Mesothelial cell of epicardium (in vitro differentiated cells): ENCODE measurements around the gene RNF123. TPM values are rescaled to one million over a fixed set of nuclear protein-coding genes. Genes with fewer than 3 reads are reported as not detected.
A peak's percentile ranks its signal among the peaks of the same experiment; 100 is the strongest.
"Not testable (repeated sequence)": the region's sequence is repeated elsewhere in the genome, so short reads cannot be mapped to it uniquely, and the experiment has no call there.

Experiments
- DNase-seq, 2 experiments: peaks; one replicate each; pipeline ENCODE4 v3.0.0; 2021; ENCODE audit warnings: low spot score in 2 of 2; ENCODE audit not compliant: unreplicated experiment in 2 of 2
- H3K27ac Mint-ChIP-seq: 2 replicates; pipeline ENCODE4 v1.8.0; 2021; ENCODE audit warnings: mixed read lengths
- H3K27me3 Mint-ChIP-seq: 2 replicates; pipeline ENCODE4 v1.8.0; 2021; ENCODE audit warnings: low read depth, mixed read lengths
- H3K36me3 Mint-ChIP-seq: 2 replicates; pipeline ENCODE4 v1.8.0; 2021; ENCODE audit warnings: mixed read lengths
- H3K4me1 Mint-ChIP-seq: 2 replicates; pipeline ENCODE4 v1.8.0; 2021; ENCODE audit warnings: mixed read lengths
- H3K4me3 Mint-ChIP-seq: 2 replicates; pipeline ENCODE4 v1.8.0; 2021; ENCODE audit warnings: mild to moderate bottlenecking, moderate library complexity, mixed read lengths
- H3K9me3 Mint-ChIP-seq: 2 replicates; pipeline ENCODE4 v1.8.0; 2021; ENCODE audit warnings: mixed read lengths
- CTCF ChIP-seq: fragments of 200-600 bp; sonication (generic); IDR thresholded peaks from one replicate; pipeline ENCODE4 v1.5.0; 2021; ENCODE audit warnings: antibody characterized with exemption; ENCODE audit not compliant: unreplicated experiment
- total RNA-seq: library from RNA; stranded (reverse); gene quantifications from 3 replicates; pipeline ENCODE4 v1.2.1, GENCODE V29; 2021

Gene RNF123
- total RNA-seq, 1 donor from 2014 or later: 59.2 TPM

DNA sequence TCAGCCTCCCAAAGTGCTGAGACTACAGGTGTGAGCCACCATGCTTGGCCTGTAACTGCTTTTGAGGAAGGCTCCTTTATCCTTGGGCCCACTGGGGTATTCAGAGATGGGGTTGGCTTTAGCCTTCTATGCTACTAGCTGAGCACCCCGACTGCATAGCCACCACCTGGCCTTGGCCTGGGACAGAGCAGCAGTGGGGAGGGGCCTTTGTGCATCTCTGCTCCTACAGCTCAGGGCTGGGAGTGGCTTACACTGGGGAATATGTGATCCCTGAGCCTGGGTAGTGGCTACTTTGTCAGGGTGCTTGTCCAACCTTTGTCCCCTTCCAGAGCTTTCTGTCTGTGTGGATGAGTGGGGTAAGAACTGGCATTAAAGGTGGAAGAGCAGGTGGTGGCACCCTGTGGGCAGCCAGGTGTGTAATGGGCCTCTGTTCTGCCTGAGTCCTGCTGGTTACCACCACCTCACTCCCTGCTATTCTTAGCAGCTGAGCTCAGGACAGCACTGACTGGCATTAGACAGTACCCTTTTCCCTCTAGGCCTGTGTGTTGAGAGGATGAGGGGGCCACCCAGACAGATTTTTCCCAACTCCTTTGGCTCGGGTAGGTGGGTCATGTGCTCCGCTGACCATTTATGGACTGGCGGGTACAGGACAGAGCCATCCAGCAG, 6.1 kb downstream of the RNF123 start:
- not testable (repeated sequence) for DNase-seq, H3K27ac Mint-ChIP-seq, H3K9me3 Mint-ChIP-seq, H3K4me3 Mint-ChIP-seq, H3K27me3 Mint-ChIP-seq, H3K36me3 Mint-ChIP-seq, H3K4me1 Mint-ChIP-seq

DNA sequence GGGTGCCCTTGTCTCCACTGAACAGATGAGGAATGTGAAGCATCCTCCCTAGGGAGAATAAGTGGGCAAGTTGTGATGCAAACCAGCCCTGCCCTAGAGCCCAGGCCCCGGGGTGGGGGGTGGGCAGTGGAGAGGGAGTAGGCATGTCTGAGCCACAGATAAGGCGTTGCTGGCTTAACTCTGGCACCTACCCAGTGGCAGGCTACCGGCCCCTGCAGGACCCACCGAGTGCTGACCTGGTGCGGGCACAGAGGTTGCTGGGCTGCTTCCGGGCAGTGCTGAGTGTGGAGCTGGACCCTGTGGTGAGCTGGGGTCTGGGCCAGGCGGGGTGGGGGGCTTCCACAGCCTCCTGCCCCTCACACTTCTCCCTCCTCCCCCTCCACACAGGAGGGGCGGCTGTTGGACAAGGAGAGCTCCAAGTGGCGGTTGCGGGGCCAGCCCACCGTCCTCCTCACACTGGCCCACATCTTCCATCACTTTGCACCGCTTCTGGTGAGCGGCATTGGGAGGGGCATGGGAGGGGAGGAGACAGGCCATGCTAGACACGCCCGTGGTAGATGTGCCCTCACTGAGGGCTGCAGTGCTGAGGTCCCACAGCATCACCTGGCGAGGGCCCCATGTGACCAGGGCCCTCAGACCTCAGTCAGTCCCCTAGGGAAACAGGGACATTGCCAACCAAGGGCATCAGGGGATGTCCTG, 10.1 kb downstream of the RNF123 start:
- Mint-ChIP-seq H3K4me3 (no peak overlapping the region), H3K36me3 (peaks cover 1% of the 10 kb centered on the region), H3K9me3 (no peaks in the 10 kb centered on the region), H3K27me3 (no peaks in the 10 kb centered on the region), H3K4me1 (no peaks in the 10 kb centered on the region), H3K27ac (no peak overlapping the region)
- DNase-seq: no peak
- TF ChIP-seq CTCF: no peak

GRCh38 chr3:49700014-49700413, 10.7 kb downstream of the RNF123 start:
- Mint-ChIP-seq H3K4me3 (no peak overlapping the region), H3K27me3 (no peaks in the 10 kb centered on the region)
- no peak for TF ChIP-seq CTCF

GRCh38 chr3:49700453-49701128, 11.2 kb downstream of the RNF123 start:
- Mint-ChIP-seq H3K4me3 (no peak overlapping the region), H3K27ac (no peak overlapping the region), H3K27me3 (no peaks in the 10 kb centered on the region), H3K4me1 (no peaks in the 10 kb centered on the region), H3K36me3 (peaks cover 1% of the 10 kb centered on the region), H3K9me3 (no peaks in the 10 kb centered on the region)
- no peak for TF ChIP-seq CTCF
- no peak for DNase-seq

More at GRCh38 chr3:49700014-49700413, 10.7 kb downstream of the RNF123 start:
- DNase-seq: no peak
- H3K4me1 Mint-ChIP-seq: no peaks in the 10 kb centered on the region
- H3K36me3 Mint-ChIP-seq: peaks cover 1% of the 10 kb centered on the region
- H3K27ac Mint-ChIP-seq: no peak overlapping the region
- H3K9me3 Mint-ChIP-seq: no peaks in the 10 kb centered on the region

- no peak for DNase-seq
Observed at GRCh38 chr3:49701388-49702077, 12.2 kb downstream of the RNF123 start.

More at GRCh38 chr3:49701388-49702077, 12.2 kb downstream of the RNF123 start:
- H3K4me1 Mint-ChIP-seq: no peaks in the 10 kb centered on the region
- peak; percentile 29 for TF ChIP-seq CTCF
- H3K36me3 Mint-ChIP-seq: peaks cover 1% of the 10 kb centered on the region
- no peaks in the 10 kb centered on the region for H3K27me3 Mint-ChIP-seq
- no peak overlapping the region for H3K4me3 Mint-ChIP-seq
- no peak overlapping the region for H3K27ac Mint-ChIP-seq
- H3K9me3 Mint-ChIP-seq: no peaks in the 10 kb centered on the region
